ENCODE data around the gene CHI3L1. TPM values are rescaled to one million over a fixed set of nuclear protein-coding genes. Genes with fewer than 3 reads are reported as not detected.

The CHI3L1 gene
- total RNA-seq, 4 donors from 2014 or later, result 1.3 to 2.1 (median 1.7) TPM; not detected in 1

DNA sequence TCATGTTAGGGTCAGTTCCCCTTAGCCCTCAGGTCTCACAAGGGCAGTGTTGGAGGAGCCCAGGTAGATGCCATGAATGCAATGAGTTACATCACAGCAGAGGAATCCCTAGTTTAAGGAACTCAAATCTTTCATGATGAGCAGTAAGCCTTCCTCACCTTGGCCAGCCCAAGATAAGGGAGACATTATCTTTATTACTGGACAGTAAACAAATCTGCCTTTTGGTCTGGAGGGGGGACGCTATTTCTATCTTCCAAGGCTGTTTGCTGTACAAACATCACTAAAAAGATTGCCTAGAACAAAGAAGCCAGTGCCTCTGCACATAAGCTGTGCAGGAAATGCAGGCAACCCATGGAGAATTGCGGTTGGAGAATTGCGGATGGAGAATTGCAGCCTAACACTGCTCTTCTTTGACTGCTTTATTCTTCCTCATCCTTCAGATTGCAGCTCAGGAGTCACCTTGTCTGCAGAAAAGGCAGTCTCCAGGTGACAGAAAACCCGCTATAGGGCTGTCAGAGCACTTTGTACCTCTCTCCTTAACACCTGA is 2.3 kb upstream of the CHI3L1 start:
- no peak for DNase-seq (ENCODE audit: extremely low spot score)
- no peaks in the 10 kb centered on the region for H3K27me3 ChIP-seq
- H3K27ac ChIP-seq (replicated peaks in 1 of 4), result no peak overlapping the region
- H3K36me3 ChIP-seq, result no peaks in the 10 kb centered on the region
- no peak overlapping the region for H3K4me3 ChIP-seq
- peaks cover 0 to 18% (median 10%) of the 10 kb centered on the region in 4 donors for H3K4me1 ChIP-seq
- 85% methylated on average over 4 of the region's 4 CpGs for WGBS
- H3K9me3 ChIP-seq, result no peaks in the 10 kb centered on the region
- intact Hi-C loops (cut with DNase I), result no loop called here
- no peak for TF ChIP-seq POLR2AphosphoS5 (IDR thresholded peaks at IDR 0.05)
- TF ChIP-seq, protein P1, sequence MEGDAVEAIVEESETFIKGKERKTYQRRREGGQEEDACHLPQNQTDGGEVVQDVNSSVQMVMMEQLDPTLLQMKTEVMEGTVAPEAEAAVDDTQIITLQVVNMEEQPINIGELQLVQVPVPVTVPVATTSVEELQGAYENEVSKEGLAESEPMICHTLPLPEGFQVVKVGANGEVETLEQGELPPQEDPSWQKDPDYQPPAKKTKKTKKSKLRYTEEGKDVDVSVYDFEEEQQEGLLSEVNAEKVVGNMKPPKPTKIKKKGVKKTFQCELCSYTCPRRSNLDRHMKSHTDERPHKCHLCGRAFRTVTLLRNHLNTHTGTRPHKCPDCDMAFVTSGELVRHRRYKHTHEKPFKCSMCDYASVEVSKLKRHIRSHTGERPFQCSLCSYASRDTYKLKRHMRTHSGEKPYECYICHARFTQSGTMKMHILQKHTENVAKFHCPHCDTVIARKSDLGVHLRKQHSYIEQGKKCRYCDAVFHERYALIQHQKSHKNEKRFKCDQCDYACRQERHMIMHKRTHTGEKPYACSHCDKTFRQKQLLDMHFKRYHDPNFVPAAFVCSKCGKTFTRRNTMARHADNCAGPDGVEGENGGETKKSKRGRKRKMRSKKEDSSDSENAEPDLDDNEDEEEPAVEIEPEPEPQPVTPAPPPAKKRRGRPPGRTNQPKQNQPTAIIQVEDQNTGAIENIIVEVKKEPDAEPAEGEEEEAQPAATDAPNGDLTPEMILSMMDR (IDR thresholded peaks at IDR 0.05), result no peak
- TF ChIP-seq EP300 (IDR thresholded peaks at IDR 0.05), result no peak
- TF ChIP-seq POLR2A (IDR thresholded peaks at IDR 0.05; ENCODE audit: low read depth), result no peak

DNA sequence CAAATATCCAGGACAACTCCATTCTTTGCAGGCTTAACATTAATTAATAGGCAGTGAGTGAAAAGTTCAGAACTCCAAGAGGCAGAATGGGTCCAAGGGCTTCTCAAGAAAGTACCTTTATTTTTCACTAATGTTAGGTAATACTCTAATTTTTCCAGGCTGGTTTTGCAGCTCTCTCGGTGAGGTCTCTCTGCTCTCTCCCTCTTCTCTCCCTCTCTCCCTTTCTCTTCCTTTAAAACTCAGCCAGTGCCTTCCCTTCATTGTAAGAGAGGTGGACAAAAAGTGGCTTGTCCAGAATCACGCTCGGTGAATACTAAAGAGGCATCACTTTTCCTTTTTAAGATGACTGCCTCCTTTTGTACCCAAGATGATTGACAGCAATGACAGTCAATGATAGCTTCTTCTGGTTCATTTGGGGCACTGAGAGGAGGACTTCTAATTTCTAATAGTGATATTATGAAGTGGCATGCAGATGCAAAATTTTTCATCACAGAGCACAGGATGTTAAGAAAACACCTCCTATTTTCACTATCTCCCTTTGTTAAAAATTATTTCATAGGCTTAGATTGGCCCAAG is 1.3 kb upstream of the CHI3L1 start:
- DNase-seq (ENCODE audit: extremely low spot score), result no peak
- Histone ChIP-seq H3K36me3 (no peaks in the 10 kb centered on the region), H3K4me1 (peaks cover 0 to 18% (median 10%) of the 10 kb centered on the region in 4 donors), H3K27ac (replicated peaks in 1 of 4) (no peak overlapping the region), H3K4me3 (no peak overlapping the region), H3K27me3 (no peaks in the 10 kb centered on the region), H3K9me3 (no peaks in the 10 kb centered on the region)
- TF ChIP-seq POLR2AphosphoS5 (IDR thresholded peaks at IDR 0.05) (no peak), EP300 (IDR thresholded peaks at IDR 0.05) (no peak), POLR2A (IDR thresholded peaks at IDR 0.05; ENCODE audit: low read depth) (no peak)
- TF ChIP-seq, protein P1 (IDR thresholded peaks at IDR 0.05), result no peak
- intact Hi-C loops (cut with DNase I), result no loop called here
- 92% methylated on average over 3 of the region's 3 CpGs for WGBS

DNA sequence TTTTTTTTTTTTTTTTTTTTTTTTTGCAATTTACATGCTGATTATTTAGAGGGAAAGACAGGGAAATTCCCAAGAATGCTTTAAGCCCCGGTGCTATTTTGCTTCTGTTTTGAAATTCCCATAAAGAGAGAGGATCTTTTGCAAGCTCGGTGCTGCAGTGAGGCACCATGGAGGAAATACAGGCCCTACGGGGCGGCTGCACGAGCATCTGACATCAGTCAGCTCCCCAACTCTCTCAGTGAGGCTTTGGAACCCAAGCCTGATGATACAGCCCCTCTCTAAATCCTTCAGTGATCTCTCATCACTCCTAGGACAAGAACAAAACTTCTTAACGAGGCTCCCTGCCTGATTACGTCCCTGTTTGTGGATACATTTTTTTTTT is 791 bp upstream of the CHI3L1 start:
- Histone ChIP-seq H3K27me3 (no peaks in the 10 kb centered on the region), H3K4me3 (no peak overlapping the region), H3K9me3 (no peaks in the 10 kb centered on the region), H3K36me3 (no peaks in the 10 kb centered on the region), H3K27ac (replicated peaks in 1 of 4) (no peak overlapping the region), H3K4me1 (peaks cover 0 to 18% (median 10%) of the 10 kb centered on the region in 4 donors)
- WGBS, result 64% methylated on average over 7 of the region's 7 CpGs
- TF ChIP-seq EP300 (IDR thresholded peaks at IDR 0.05), result no peak
- no peak for TF ChIP-seq POLR2A (IDR thresholded peaks at IDR 0.05; ENCODE audit: low read depth)
- TF ChIP-seq POLR2AphosphoS5 (IDR thresholded peaks at IDR 0.05), result no peak
- TF ChIP-seq, protein P1 (IDR thresholded peaks at IDR 0.05), result no peak
- intact Hi-C loops (cut with DNase I), result no loop called here
- DNase-seq (ENCODE audit: extremely low spot score), result no peak

DNA sequence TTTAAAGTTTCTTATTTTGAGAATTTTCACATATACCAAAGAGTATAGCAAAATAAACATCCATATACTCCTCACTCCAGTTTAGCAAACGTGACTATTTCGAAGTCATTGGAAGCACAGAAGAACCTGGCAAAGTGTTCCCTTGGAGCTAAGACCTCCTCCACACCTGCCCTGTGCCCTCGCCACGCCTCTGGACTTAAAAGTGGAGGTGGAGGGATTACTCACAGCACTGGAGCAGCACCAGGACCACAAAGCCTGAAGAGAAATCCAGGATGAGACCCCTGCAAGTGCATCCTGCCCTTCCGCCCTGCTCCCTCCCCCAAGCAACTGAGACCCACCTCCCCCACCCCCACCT is 436 bp downstream of the CHI3L1 start:
- Histone ChIP-seq H3K4me1 (peaks cover 0 to 18% (median 10%) of the 10 kb centered on the region in 4 donors), H3K27me3 (no peaks in the 10 kb centered on the region), H3K4me3 (no peak overlapping the region), H3K9me3 (no peaks in the 10 kb centered on the region), H3K36me3 (no peaks in the 10 kb centered on the region), H3K27ac (replicated peaks in 1 of 4) (no peak overlapping the region)
- no peak for DNase-seq (ENCODE audit: extremely low spot score)
- TF ChIP-seq EP300 (IDR thresholded peaks at IDR 0.05) (no peak), POLR2A (IDR thresholded peaks at IDR 0.05; ENCODE audit: low read depth) (no peak), POLR2AphosphoS5 (IDR thresholded peaks at IDR 0.05) (no peak)
- TF ChIP-seq, protein P1 (IDR thresholded peaks at IDR 0.05), result no peak
- 98% methylated on average over 5 of the region's 5 CpGs for WGBS
- intact Hi-C loops (cut with DNase I), result no loop called here

DNA sequence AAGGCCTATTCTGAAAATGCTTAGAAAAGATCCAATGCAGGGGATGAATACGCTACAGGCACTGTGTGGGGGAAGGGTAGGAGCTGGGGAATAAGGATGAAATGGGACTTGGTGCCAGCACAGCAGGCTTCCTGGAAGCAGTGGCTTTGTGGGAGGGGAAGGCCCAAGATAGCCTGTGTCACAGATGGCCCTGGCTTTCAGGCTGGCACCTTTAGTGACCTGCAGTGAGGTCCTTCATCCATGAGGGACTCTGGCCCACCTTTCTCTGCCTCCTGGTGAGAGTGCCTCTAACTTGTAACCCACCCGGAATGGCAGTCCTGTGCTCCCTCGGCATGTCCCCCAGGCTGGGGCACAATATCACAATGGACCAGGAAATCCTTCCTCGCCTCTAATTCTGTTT is 919 bp downstream of the CHI3L1 start:
- Histone ChIP-seq H3K27me3 (no peaks in the 10 kb centered on the region), H3K4me1 (peaks cover 0 to 18% (median 10%) of the 10 kb centered on the region in 4 donors), H3K27ac (replicated peaks in 1 of 4) (no peak overlapping the region), H3K36me3 (no peaks in the 10 kb centered on the region), H3K4me3 (no peak overlapping the region), H3K9me3 (no peaks in the 10 kb centered on the region)
- intact Hi-C loops (cut with DNase I), result no loop called here
- no peak for DNase-seq (ENCODE audit: extremely low spot score)
- no peak for TF ChIP-seq POLR2AphosphoS5 (IDR thresholded peaks at IDR 0.05)
- TF ChIP-seq, protein P1 (IDR thresholded peaks at IDR 0.05), result no peak
- no peak for TF ChIP-seq POLR2A (IDR thresholded peaks at IDR 0.05; ENCODE audit: low read depth)
- TF ChIP-seq EP300 (IDR thresholded peaks at IDR 0.05), result no peak
- 90% methylated on average over 4 of the region's 4 CpGs for WGBS

Data from esophagus muscularis mucosa (tissue), 4 donors.